ENCODE data around the gene LYZL2. TPM values are rescaled to one million over a fixed set of nuclear protein-coding genes. Genes with fewer than 3 reads are reported as not detected.
"Not testable (repeated sequence)": the region's sequence is repeated elsewhere in the genome, so short reads cannot be mapped to it uniquely, and the experiment has no call there.

Gene LYZL2
- total and polyA plus RNA-seq, 2 donors from 2014 or later, result not detected

GRCh38 chr10:30662814-30663213 is 33.3 kb upstream of the LYZL2 start:
- Histone ChIP-seq H3K27ac (ENCODE audit: low read depth in 2 of 2, low read length in 2 of 2) (no peak overlapping the region), H3K9me3 (ENCODE audit: control insufficient read depth in 2 of 3, insufficient read depth in 1 of 3, low read length in 3 of 3) (no peaks in the 10 kb centered on the region), H3K36me3 (ENCODE audit: control insufficient read depth in 2 of 3, insufficient read depth in 3 of 3, low read length in 3 of 3) (no peaks in the 10 kb centered on the region), H3K27me3 (ENCODE audit: control insufficient read depth, insufficient read depth, low read length) (no peaks in the 10 kb centered on the region), H3K4me3 (ENCODE audit: low read length in 3 of 3) (no peak overlapping the region), H3K4me1 (ENCODE audit: control insufficient read depth in 2 of 3, insufficient read depth in 2 of 3, low read depth in 1 of 3, low read length in 3 of 3) (no peaks in the 10 kb centered on the region), H3K9ac (ENCODE audit: low read length in 3 of 3) (no peak overlapping the region)
- DNase-seq (no peak), FAIRE-seq (no peak)
- intact Hi-C loops (cut with DNase I), result no loop called here
- TF ChIP-seq CTCF (IDR thresholded peaks at IDR 0.05; ENCODE audit: borderline replicate concordance, extremely low read depth, insufficient read depth), result no peak

- H3K27ac ChIP-seq (ENCODE audit: low read depth in 2 of 2, low read length in 2 of 2); DNase-seq; H3K4me3 ChIP-seq (ENCODE audit: low read length in 3 of 3); H3K4me1 ChIP-seq (ENCODE audit: control insufficient read depth in 2 of 3, insufficient read depth in 2 of 3, low read depth in 1 of 3, low read length in 3 of 3); H3K27me3 ChIP-seq (ENCODE audit: control insufficient read depth, insufficient read depth, low read length); H3K36me3 ChIP-seq (ENCODE audit: control insufficient read depth in 2 of 3, insufficient read depth in 3 of 3, low read length in 3 of 3); H3K9ac ChIP-seq (ENCODE audit: low read length in 3 of 3); FAIRE-seq; intact Hi-C loops (cut with DNase I); H3K9me3 ChIP-seq (ENCODE audit: control insufficient read depth in 2 of 3, insufficient read depth in 1 of 3, low read length in 3 of 3): not testable (repeated sequence)
These were observed 30.8 kb upstream of the LYZL2 start for GRCh38 chr10:30660314-30660713.

- Histone ChIP-seq H3K9ac (ENCODE audit: low read length in 3 of 3) (no peak overlapping the region), H3K36me3 (ENCODE audit: control insufficient read depth in 2 of 3, insufficient read depth in 3 of 3, low read length in 3 of 3) (no peaks in the 10 kb centered on the region), H3K4me3 (ENCODE audit: low read length in 3 of 3) (no peak overlapping the region), H3K27me3 (ENCODE audit: control insufficient read depth, insufficient read depth, low read length) (no peaks in the 10 kb centered on the region), H3K4me1 (ENCODE audit: control insufficient read depth in 2 of 3, insufficient read depth in 2 of 3, low read depth in 1 of 3, low read length in 3 of 3) (no peaks in the 10 kb centered on the region), H3K9me3 (ENCODE audit: control insufficient read depth in 2 of 3, insufficient read depth in 1 of 3, low read length in 3 of 3) (no peaks in the 10 kb centered on the region), H3K27ac (ENCODE audit: low read depth in 2 of 2, low read length in 2 of 2) (no peak overlapping the region)
- intact Hi-C loops (cut with DNase I), result no loop called here
- DNase-seq (no peak), FAIRE-seq (no peak)
- TF ChIP-seq CTCF (IDR thresholded peaks at IDR 0.05; ENCODE audit: borderline replicate concordance, extremely low read depth, insufficient read depth), result no peak
These were observed 26.7 kb upstream of the LYZL2 start for GRCh38 chr10:30656233-30656632.

- intact Hi-C loops (cut with DNase I), result not testable (repeated sequence)
These were observed 25.4 kb upstream of the LYZL2 start for GRCh38 chr10:30655001-30655400.

GRCh38 chr10:30651470-30652397 is 22.2 kb upstream of the LYZL2 start:
- H3K9me3 ChIP-seq (ENCODE audit: control insufficient read depth in 2 of 3, insufficient read depth in 1 of 3, low read length in 3 of 3); H3K9ac ChIP-seq (ENCODE audit: low read length in 3 of 3); intact Hi-C loops (cut with DNase I); H3K36me3 ChIP-seq (ENCODE audit: control insufficient read depth in 2 of 3, insufficient read depth in 3 of 3, low read length in 3 of 3); H3K27ac ChIP-seq (ENCODE audit: low read depth in 2 of 2, low read length in 2 of 2); DNase-seq; FAIRE-seq; H3K4me3 ChIP-seq (ENCODE audit: low read length in 3 of 3); H3K4me1 ChIP-seq (ENCODE audit: control insufficient read depth in 2 of 3, insufficient read depth in 2 of 3, low read depth in 1 of 3, low read length in 3 of 3); H3K27me3 ChIP-seq (ENCODE audit: control insufficient read depth, insufficient read depth, low read length): not testable (repeated sequence)

More at GRCh38 chr10:30655001-30655400, 25.4 kb upstream of the LYZL2 start:
- H3K4me3 ChIP-seq (ENCODE audit: low read length in 3 of 3); H3K36me3 ChIP-seq (ENCODE audit: control insufficient read depth in 2 of 3, insufficient read depth in 3 of 3, low read length in 3 of 3); FAIRE-seq; H3K9ac ChIP-seq (ENCODE audit: low read length in 3 of 3); H3K27me3 ChIP-seq (ENCODE audit: control insufficient read depth, insufficient read depth, low read length); H3K9me3 ChIP-seq (ENCODE audit: control insufficient read depth in 2 of 3, insufficient read depth in 1 of 3, low read length in 3 of 3); DNase-seq; H3K27ac ChIP-seq (ENCODE audit: low read depth in 2 of 2, low read length in 2 of 2); H3K4me1 ChIP-seq (ENCODE audit: control insufficient read depth in 2 of 3, insufficient read depth in 2 of 3, low read depth in 1 of 3, low read length in 3 of 3): not testable (repeated sequence)

All from kidney (tissue), 14 donors.